Tibial nerve (tissue), 4 donors: Measurements from ENCODE around the gene FAM107B. TPM values are rescaled to one million over a fixed set of nuclear protein-coding genes. Genes with fewer than 3 reads are reported as not detected.

Experiments
- DNase-seq, 2 donors: peaks; one replicate each; pipeline ENCODE4 v3.0.0-alpha.2; 2019; ENCODE audit warnings: low spot score in 2 of 2
- H3K27ac ChIP-seq, 4 donors: fragments of 200-600 bp; sonication (generic) in 3 of 4; one replicate each; pipeline ENCODE4 v1.5.1; 2017 to 2019; ENCODE audit warnings: mild to moderate bottlenecking in 1 of 4
- H3K27me3 ChIP-seq, 2 donors: fragments of 200-600 bp; sonication (generic) in 1 of 2; one replicate each; pipeline versions ENCODE4 v1.5.1 to v1.6.0; 2017 to 2019
- H3K36me3 ChIP-seq, 3 donors: fragments of 200-600 bp; sonication (generic); one replicate each; pipeline ENCODE4 v1.5.1; 2018 to 2019
- H3K4me1 ChIP-seq, 4 donors: fragments of 200-600 bp; sonication (generic) in 3 of 4; one replicate each; pipeline ENCODE4 v1.5.1; 2017 to 2019
- H3K4me3 ChIP-seq, 4 donors: fragments of 200-600 bp; sonication (generic) in 3 of 4; one replicate each; pipeline ENCODE4 v1.5.1; 2017 to 2019; ENCODE audit warnings: mild to moderate bottlenecking in 1 of 4, moderate library complexity in 1 of 4
- H3K9me3 ChIP-seq, 4 donors: fragments of 200-600 bp; sonication (generic) in 3 of 4; one replicate each; pipeline ENCODE4 v1.5.1; 2017 to 2019
- CTCF ChIP-seq, 5 experiments: fragments of 200-600 bp in 3 of 5; fragments of 450-650 bp in 2 of 5; sonication (generic) in 3 of 5; IDR thresholded peaks; one replicate each; pipeline ENCODE4 v1.5.1; 2016 to 2019; ENCODE audit warnings: antibody characterized with exemption in 5 of 5, mild to moderate bottlenecking in 3 of 5, moderate library complexity in 2 of 5
- EP300 ChIP-seq, 2 donors: sonication (generic); formaldehyde crosslinking; IDR thresholded peaks; one replicate each; pipeline ENCODE4 v1.6.1; 2017; ENCODE audit warnings: antibody characterized with exemption in 2 of 2, mild to moderate bottlenecking in 1 of 2
- POLR2A ChIP-seq, 2 donors: fragments of 450-650 bp; IDR thresholded peaks; one replicate each; pipeline ENCODE4 v1.6.1; 2017; ENCODE audit warnings: antibody characterized with exemption in 2 of 2, mild to moderate bottlenecking in 2 of 2, moderate library complexity in 2 of 2
- WGBS, 2 donors: methylation state at CpG; one replicate each; pipeline ENCODE4 v1.1.5; 2018; 5-methylcytosine and 5-hydroxymethylcytosine counted together
- total RNA-seq, 4 donors: library from RNA; depleted of rRNA; stranded (reverse); fragments of >200 nt; gene quantifications; one replicate each; pipeline ENCODE4 v1.1.0, GENCODE V29; 2016

Gene FAM107B
- total RNA-seq, 4 donors from 2014 or later = 9.8 to 26.7 (median 16.9) TPM

DNA sequence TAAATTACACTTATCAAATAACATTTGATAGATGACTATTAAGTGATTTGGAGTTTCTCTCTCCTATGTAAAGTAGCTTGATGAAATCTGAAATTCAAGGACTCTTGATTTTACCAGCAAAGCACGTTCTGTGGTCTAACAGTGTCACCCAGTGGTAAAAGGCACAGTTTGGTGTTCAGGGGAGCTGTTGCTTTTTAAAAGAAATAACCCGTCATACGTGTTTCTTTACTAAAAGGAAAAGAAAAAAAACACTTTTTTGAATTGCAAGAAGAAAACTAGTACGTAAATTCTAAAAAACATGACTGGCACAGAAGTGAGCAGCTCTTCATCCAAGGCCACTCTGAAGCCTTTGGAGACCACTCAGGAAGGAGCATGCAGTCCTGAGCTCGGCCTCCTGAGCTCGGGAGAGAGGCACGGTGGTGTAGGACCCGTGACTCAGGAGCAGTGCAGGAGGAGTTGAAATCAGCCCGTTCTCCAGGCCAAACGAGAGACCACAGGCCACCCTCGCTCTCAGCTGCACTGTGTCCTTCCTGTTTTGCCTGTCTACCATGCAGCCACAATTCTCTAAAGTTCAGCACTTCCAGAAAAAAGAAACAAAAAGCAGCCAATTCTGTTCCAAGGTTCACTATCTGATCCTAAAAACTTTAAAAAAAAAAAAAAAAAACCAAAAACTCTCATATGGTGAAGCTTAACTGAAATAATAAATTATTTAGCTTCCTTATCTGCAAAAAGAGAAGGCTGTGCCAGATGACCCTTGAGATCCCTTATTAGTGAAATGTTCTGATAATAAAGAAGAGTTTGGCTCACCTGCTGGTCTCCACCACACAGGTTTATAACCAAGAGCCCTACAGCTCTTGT, 231.4 kb downstream of the FAM107B start:
- peak overlapping the region in 1 of 4 donors; percentile 15 for H3K4me3 ChIP-seq
- TF ChIP-seq EP300 (IDR thresholded peaks at IDR 0.05) (no peak), CTCF (IDR thresholded peaks at IDR 0.05) (peak; percentile 33 to 73 (median 35)), POLR2A (IDR thresholded peaks at IDR 0.05) (no peak)
- 29 to 37% methylated on average over 11 of the region's 11 CpGs for WGBS, 2 donors

GRCh38 chr10:14541379-14541778, 233.3 kb downstream of the FAM107B start:
- 88% methylated on average over 9 of the region's 9 CpGs for WGBS, 2 donors
- no peak overlapping the region for H3K4me3 ChIP-seq
- H3K4me1 ChIP-seq = peaks cover 0 to 30% (median 0%) of the 10 kb centered on the region in 4 donors
- no peak for DNase-seq
- no peaks in the 10 kb centered on the region for H3K9me3 ChIP-seq
- H3K27me3 ChIP-seq = no peaks in the 10 kb centered on the region
- no peak for TF ChIP-seq POLR2A (IDR thresholded peaks at IDR 0.05)
- no peak for TF ChIP-seq EP300 (IDR thresholded peaks at IDR 0.05)
- TF ChIP-seq CTCF (IDR thresholded peaks at IDR 0.05) = no peak
- no peak overlapping the region for H3K27ac ChIP-seq
- no peaks in the 10 kb centered on the region for H3K36me3 ChIP-seq

More for the DNA sequence above, 231.4 kb downstream of the FAM107B start:
- Histone ChIP-seq H3K27ac (peak overlapping the region in 2 of 4 donors; percentile 22 to 38), H3K9me3 (no peaks in the 10 kb centered on the region), H3K36me3 (no peaks in the 10 kb centered on the region), H3K4me1 (peaks cover 0 to 21% (median 1%) of the 10 kb centered on the region in 4 donors), H3K27me3 (no peaks in the 10 kb centered on the region)
- DNase-seq = peak in 1 of 2 donors; percentile 33

GRCh38 chr10:14540611-14541010, 234.1 kb downstream of the FAM107B start:
- H3K9me3 ChIP-seq = no peaks in the 10 kb centered on the region
- peaks cover 0 to 38% (median 0%) of the 10 kb centered on the region in 4 donors for H3K4me1 ChIP-seq
- DNase-seq = no peak
- H3K27me3 ChIP-seq = no peaks in the 10 kb centered on the region
- no peak overlapping the region for H3K27ac ChIP-seq
- no peaks in the 10 kb centered on the region for H3K36me3 ChIP-seq
- TF ChIP-seq EP300 (IDR thresholded peaks at IDR 0.05) (no peak), CTCF (IDR thresholded peaks at IDR 0.05) (no peak), POLR2A (IDR thresholded peaks at IDR 0.05) (no peak)
- no peak overlapping the region for H3K4me3 ChIP-seq
- 87 to 90% methylated on average over 5 of the region's 5 CpGs for WGBS, 2 donors

DNA sequence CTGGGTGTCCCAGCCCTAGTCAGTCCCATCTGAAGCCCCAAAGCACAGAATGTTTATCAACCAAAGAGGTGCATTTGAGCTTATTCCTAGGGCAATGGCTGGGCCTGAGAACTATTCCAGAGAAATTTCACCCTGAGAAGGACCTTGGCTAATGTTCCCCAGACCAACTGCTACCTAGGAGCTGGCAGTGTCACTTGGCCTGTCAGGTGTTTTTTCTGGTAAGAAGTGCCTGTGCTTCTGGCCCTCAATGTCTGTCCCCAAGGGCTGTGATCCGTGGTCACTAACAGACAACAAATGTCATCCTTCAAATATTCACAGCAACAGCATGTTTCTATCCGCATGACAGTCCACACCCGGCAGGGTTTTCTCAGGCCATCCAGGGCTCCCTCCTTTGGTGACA, 234.6 kb downstream of the FAM107B start:
- Histone ChIP-seq H3K4me3 (no peak overlapping the region), H3K27ac (no peak overlapping the region), H3K9me3 (no peaks in the 10 kb centered on the region), H3K4me1 (peaks cover 0 to 39% (median 0%) of the 10 kb centered on the region in 4 donors), H3K36me3 (no peaks in the 10 kb centered on the region), H3K27me3 (no peaks in the 10 kb centered on the region)
- no peak for DNase-seq
- WGBS, 2 donors = 70 to 76% methylated on average over 3 of the region's 3 CpGs
- TF ChIP-seq EP300 (IDR thresholded peaks at IDR 0.05) (no peak), POLR2A (IDR thresholded peaks at IDR 0.05) (no peak), CTCF (IDR thresholded peaks at IDR 0.05) (no peak)

- DNase-seq = no peak
- no peak overlapping the region for H3K27ac ChIP-seq
- no peaks in the 10 kb centered on the region for H3K36me3 ChIP-seq
- no peak overlapping the region for H3K4me3 ChIP-seq
- TF ChIP-seq CTCF (IDR thresholded peaks at IDR 0.05) = no peak
- TF ChIP-seq EP300 (IDR thresholded peaks at IDR 0.05) = no peak
- TF ChIP-seq POLR2A (IDR thresholded peaks at IDR 0.05) = no peak
- no peaks in the 10 kb centered on the region for H3K27me3 ChIP-seq
- H3K9me3 ChIP-seq = no peaks in the 10 kb centered on the region
- peaks cover 0 to 39% (median 0%) of the 10 kb centered on the region in 4 donors for H3K4me1 ChIP-seq
Measured at GRCh38 chr10:14539176-14539575, 235.5 kb downstream of the FAM107B start.
